GM19238 (cell line): ENCODE measurements around the gene PHGDH.
A peak's percentile ranks its signal among the peaks of the same experiment; 100 is the strongest.

Experiments
- DNase-seq: peaks from one replicate; pipeline ENCODE4 v3.0.0; 2011; ENCODE audit warnings: low spot score; ENCODE audit not compliant: insufficient read length

PHGDH gene

DNA sequence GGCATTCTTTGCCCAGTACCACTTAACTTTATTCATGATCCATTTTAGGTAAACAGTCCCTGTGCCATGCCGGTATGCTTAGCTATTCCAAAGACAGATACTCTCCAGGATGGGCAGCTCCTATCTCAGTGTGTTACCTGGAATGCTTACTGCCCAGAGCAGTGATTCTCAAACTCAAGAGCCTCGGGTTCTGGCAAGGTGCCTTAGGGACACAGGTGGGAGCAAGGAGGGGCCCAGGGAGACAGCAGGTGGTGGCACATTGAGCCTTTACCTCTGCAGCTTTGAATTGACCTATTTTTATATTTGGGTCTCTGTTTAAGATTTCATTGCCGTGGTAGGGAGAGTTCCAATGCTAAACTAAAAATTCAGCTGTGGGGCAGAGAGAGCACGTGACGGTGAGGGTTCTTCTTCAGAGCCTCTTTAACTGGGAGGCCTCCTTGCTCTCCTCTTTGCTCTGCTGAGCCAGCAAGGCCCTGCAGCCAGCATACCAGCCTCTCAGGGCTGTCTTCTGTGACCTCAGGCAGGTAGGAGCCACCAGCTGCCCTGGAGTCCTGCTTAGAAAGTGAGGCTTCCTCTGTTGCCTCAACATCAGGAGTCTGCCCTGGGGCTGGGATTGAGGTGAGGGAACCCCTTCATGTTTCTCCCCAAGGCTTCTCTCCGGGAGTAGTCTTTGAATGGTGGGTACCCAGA is 20.2 kb downstream of the PHGDH start:
- DNase-seq = no peak

- no peak for DNase-seq
These were observed 20.9 kb downstream of the PHGDH start for GRCh38 chr1:119732465-119733168.

DNA sequence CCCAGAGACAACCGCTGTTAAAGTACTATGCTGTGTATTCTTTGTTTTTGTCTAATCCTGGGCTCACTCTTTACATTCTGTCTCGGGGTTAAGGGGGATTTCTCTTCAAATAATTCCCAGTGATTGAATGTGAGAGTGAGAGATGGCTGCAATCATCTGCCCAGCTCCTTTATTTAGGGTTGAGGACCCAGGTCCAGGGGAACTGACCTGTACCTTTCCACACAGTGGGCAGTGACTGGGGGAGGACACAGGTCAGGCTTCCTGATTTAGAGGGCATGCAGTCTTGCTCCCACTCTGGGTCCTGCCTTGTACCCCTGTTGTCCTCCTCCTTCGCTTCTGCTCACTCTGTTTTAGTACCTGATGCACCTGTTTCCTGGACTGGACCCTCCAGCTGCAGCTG is 22.0 kb downstream of the PHGDH start:
- no peak for DNase-seq

DNA sequence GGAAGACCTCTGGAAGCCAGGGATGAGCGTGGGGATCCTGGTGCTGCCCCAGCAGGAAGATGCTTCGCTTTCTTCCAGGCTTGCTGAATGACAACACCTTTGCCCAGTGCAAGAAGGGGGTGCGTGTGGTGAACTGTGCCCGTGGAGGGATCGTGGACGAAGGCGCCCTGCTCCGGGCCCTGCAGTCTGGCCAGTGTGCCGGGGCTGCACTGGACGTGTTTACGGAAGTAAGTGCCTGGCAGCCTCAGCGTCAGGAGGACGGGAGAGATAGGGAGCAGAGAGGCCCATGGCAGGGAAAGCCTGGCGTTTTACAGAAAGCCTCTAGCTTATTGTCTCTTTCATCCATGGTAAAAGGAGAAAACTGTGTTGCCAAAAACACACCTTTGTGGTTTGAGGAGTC is 23.5 kb downstream of the PHGDH start:
- no peak for DNase-seq

DNA sequence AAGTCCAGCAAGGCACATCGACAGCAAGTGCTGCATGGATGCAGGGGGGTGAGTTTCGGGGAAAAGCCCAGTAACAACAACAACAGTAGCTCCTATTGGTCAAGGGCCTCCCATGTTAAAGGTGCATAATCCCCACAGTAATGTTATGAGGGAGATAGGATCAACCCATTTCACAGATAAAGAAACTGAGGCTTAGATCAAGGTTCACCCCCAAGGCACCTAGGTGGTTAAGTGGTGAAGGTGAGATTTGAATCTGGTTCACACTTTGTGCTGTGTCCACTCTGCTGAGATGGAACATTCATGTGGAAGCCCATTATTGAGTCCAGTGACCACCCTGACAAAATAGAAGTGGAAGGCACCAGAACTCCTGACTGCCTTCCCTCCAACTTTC is 24.9 kb downstream of the PHGDH start:
- DNase-seq = no peak

DNA sequence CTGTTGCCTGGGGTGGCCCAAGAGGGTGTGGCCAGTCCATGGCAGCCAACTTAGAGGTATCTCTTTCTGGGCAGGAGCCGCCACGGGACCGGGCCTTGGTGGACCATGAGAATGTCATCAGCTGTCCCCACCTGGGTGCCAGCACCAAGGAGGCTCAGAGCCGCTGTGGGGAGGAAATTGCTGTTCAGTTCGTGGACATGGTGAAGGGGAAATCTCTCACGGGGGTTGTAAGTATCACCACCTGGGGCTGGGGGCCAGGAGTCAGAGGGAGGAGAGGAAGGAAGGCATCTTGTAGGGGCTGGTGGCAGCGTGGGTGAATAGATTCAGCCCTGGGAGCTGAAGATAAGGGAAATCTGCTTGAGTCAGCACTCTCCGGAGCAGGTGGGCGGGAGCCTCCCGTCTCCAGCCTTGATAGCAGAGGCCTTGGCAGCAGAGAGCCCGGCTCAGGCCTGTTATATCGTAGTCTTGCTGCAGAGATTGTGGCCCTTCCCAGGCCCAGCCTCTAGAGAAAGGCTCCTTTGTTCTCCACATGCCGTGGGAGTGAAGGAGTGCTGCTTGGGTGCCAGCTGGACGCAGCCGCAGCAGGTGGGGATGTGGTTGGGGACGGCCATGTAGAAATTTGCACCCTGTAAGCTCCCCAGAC is 25.4 kb downstream of the PHGDH start:
- DNase-seq = no peak

DNA sequence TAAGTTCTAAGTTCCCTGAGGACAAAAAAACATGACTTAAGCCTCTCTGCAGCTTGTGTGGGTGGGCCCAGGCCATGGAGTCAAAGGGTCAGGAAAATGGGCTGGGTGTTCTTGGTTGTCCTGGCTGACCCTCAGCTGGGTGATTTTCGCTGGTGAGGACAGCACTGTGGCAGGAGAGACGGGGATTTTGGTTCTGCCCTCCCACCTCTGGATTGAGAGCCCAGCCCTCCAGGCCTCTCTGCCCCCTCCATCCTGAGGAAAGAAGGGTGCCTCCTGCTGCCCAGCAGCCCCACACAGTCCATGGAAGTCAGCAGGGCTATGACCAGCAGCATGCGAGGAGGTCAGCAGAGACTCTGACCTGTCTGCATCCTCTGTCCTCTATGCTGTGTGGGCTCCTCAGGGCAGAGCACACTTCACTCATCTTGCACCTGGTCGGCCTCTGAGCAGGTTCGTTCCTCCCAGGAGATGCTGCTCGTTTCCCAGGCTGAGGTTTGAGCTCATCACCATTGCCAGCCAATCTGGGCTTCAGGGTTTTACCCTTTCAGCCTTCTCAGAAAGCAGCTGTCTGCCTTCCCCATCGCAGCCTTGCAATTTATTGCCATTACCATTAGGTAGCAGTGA is 26.5 kb downstream of the PHGDH start:
- DNase-seq = no peak

DNA sequence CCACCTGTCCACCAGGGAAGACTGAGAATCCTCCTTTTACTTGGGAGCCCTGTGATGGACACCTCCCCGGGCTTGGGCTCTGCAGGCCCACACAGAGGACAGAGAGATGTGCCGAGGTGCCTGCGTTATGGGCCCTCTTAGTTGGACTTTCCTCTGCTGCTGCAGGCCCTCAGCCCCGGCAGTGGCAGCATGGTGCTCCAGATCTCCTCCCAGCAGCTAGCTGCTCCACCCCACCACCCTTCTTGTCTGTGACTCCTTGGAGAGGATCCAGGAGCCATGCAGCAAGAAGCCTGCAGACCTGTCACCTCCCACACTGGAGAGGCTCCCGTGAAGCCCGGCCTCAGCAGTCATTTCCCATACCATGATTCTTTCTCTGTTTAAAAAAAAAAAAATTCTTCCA is 27.4 kb downstream of the PHGDH start:
- DNase-seq = no peak

- DNase-seq = no peak
These were observed 28.5 kb downstream of the PHGDH start for GRCh38 chr1:119740261-119740660.

DNA sequence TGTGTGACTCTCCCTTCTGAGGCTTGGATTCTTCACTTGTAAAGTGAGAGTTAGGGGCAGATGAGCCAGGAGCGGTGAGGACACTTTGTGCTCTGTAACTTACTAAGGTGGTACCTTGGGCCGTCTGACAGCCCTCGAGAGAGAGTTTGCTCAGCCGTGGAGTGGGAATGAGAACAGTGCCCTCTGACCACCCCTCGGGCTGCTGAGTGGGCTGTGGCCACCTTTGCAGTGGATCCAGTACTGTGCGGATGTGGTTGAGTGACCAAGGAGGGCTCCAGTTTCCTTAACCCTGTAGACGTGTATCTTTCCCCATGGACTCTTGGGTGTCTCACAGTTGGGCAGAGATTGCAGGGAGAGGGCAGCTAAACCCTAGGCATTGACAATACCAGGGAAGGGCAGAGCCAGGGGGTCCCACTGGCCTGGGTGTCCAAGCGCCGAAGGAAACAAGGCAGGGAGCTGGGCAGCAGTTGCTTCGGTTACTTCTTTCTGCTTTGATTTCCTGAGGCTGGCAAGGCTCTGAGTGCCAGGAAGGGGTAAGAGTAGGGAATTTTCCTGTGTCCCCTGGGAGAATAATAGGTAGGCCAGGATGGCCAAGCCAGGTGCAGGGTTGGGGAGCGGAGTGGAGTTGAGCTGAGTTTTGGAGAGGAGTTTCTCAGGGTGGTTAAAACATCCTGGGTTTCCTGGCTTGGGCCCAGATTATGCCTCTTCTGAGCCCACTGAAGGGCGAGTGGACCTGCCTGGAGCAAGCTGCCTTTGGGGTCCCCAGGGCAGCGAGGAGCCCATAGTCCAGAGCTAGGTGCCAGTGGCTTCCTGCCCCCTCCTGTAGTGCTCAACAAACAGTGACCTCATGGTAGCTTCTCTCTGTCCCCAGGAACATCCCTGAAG is 29.4 kb downstream of the PHGDH start:
- DNase-seq = no peak

DNA sequence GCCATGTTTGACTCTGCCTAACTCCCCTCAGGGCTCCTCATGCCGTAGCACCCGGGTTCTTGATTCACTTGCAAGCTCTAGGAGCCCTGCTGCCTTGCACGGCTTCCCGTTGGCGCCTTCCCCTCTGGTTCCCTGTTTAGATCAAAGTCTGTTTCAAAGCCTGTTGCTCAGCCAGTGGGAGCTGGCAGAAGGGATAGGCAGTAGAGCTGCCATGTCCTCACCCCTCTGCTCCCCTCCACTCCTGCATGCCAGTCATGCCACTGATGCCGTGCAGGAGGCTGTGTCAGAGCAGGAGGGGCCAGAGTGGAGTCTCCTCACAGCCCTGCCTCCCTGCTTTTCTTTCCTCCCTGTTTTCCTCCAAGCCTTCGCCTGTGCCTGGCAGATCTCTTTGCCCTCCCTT is 30.5 kb downstream of the PHGDH start:
- no peak for DNase-seq

GRCh38 chr1:119742677-119743076 is 30.9 kb downstream of the PHGDH start:
- DNase-seq = no peak

- DNase-seq = no peak
These were observed 31.6 kb downstream of the PHGDH start for GRCh38 chr1:119743308-119743707.

DNA sequence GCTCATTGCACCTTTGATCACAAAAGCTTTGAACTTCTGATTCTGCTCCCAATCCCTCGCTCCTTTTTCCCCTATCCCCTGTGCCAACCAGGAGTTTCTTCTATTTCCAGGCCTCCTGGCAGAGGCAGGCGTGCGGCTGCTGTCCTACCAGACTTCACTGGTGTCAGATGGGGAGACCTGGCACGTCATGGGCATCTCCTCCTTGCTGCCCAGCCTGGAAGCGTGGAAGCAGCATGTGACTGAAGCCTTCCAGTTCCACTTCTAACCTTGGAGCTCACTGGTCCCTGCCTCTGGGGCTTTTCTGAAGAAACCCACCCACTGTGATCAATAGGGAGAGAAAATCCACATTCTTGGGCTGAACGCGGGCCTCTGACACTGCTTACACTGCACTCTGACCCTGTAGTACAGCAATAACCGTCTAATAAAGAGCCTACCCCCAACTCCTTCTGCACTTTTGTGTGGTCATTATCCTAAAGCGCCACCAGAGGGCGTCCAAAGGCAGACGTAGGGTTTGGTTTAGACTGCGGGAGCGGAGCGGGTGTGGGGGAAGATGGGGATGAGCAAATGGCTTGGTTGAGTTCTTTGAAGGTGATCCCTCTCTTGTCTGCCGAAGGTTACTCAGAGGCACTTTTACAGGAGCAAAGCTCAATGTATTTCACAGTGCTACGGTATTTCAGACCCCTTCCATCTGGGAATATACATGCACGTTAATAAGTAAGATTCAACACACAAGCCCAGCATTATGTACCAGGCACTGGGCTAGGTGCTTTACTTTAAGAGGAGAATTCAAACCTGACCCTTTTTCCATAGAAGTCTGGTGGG is 32.3 kb downstream of the PHGDH start:
- peak; percentile 47 for DNase-seq

DNA sequence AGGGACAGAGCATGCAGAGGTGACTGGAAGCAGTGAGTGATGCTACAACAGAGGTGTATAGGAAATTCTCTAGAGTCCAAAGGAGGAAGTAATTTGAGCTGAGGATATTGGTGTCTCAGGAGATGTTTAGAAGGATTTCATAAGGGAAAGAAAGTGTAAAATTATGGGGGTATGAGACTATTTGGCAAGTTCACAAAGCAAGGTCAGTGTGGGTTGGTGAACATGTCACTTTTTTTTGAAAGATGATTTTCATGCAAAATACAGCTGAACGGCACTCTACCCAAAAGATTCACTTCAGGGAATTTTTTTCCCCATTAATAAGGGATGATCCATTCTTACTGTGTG is 32.8 kb downstream of the PHGDH start:
- no peak for DNase-seq

GRCh38 chr1:119745034-119745433 is 33.3 kb downstream of the PHGDH start:
- DNase-seq = no peak

DNA sequence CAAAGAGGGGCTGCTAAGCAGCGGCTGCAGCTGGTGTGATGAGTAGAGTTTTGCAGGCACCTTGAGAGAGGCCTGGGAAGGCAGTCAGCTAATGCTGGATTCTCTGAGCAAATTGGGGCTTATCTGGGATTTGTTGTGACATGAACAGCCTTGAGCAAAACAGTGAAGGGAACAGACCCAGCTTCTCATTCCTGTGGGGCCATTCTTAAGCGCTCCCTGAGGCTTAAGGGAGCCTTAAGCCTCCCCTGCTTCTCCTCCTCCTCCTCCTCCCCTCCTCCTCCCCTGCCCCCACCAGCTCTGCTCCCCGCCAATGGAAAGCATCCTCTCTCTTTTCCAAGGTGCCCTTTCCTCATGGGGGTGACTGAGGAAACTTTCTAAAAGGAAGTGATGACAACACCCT is 35.7 kb downstream of the PHGDH start:
- DNase-seq = no peak

DNA sequence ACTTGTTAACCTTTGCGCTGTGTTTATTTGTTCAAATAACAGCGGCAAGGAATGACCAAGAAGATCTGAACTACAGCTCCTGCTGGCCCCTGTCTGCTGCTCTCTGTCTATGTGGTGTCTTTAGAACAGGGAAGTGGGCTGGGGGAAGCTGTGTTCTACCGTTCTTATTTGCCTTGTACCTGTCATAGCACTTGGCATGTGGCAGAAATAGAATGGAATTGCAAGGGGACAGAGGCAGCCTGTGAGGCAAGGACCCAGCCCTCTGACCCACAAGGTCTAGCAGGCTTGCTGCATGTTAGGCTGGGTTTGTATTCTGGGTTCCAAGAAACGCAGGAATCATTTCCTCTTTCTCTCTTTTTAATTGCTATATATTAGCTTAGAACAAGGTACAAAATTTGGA is 36.3 kb downstream of the PHGDH start:
- no peak for DNase-seq

DNA sequence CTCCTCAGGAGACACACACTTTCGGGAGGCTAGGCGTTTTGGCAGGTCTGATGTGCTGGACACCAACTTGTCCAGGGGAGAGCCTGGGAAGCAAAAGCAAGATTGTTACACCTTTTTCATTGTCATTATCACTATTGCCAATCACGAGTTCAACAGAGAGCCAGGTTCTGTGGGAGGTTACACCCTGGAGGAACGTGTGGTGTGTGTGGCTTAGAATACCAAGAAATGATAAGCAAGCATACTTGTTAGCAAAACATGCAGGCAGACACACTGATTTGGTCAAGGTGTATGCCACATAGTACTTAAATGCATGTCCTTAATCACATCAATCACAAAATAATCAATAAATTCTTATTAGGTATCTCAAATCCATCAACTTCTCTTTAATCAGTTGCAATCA is 40.9 kb downstream of the PHGDH start:
- DNase-seq = no peak

DNA sequence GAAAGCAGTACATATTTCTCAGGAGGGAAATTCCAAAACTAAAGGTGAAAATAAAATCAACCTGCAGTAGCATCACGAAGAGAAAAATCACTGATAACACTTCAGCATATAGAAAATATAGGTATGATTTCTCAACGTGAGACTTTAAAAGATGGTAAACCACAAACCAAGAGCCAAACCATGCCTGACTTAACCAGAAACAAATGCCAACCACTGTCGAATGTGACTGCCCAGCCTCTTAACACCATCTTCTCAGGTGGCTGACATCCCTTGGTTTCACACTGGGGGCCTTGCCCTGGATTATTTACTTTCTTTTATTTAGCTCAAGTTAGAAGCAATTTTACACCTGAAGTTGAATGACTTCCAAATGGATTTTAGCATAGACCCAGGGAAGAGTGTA is 46.9 kb downstream of the PHGDH start:
- DNase-seq = no peak

DNA sequence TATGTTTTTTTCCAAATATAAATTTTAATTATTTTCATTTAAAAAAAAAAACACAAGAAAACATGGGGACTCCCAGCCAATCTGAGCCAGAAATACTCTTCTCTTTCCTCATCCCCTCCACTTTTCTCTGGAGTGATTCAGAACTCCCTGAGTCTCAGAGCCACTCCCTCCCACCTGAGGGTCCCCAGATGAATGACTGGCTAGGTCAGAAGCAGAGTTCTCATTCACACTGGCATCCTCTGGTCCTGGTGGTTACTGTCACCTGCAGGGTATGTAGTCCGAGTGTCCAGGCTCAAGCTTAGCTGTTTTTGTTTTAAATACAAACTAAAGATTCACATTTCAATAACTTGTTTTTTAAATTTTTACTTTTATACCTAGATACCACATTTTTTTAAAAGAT is 50.7 kb downstream of the PHGDH start:
- DNase-seq = no peak
